ENCODE results near the gene PLA2G6. TPM values are rescaled to one million over a fixed set of nuclear protein-coding genes. Genes with fewer than 3 reads are reported as not detected.

PLA2G6 gene
- total and polyA plus RNA-seq, 8 donors, result 6.0 to 68.3 (median 25.8) TPM

GRCh38 chr22:38114484-38115398 is 66.9 kb downstream of the PLA2G6 start:
- intact Hi-C loops (cut with DNase I; ENCODE audit: low total_unique reads), result no loop called here
- Histone ChIP-seq H3K36me3 (peaks cover 0 to 29% (median 9%) of the 10 kb centered on the region in 4 donors), H3K27me3 (no peaks in the 10 kb centered on the region), H3K9me3 (no peaks in the 10 kb centered on the region), H3K4me3 (no peak overlapping the region), H3K27ac (no peak overlapping the region), H3K4me1 (peaks cover 9 to 34% (median 24%) of the 10 kb centered on the region in 4 donors)
- DNase-seq, result peak; percentile 90 to 93
- TF ChIP-seq POLR2AphosphoS5 (IDR thresholded peaks at IDR 0.05) (peak in 2 of 3 donors; percentile 5 to 65), EP300 (IDR thresholded peaks at IDR 0.05) (no peak), CTCF (IDR thresholded peaks at IDR 0.05) (peak in 5 of 7 experiments; percentile 75 to 92 (median 91))
- WGBS, 5 donors, result 39 to 57% (median 53%) methylated on average over 20 to 32 of the region's 32 CpGs

GRCh38 chr22:38112381-38112780 is 69.2 kb downstream of the PLA2G6 start:
- H3K9me3 ChIP-seq, result no peaks in the 10 kb centered on the region
- intact Hi-C loops (cut with DNase I; ENCODE audit: low total_unique reads), result no loop called here
- TF ChIP-seq POLR2A (IDR thresholded peaks at IDR 0.05), result no peak
- no peak for TF ChIP-seq EP300 (IDR thresholded peaks at IDR 0.05)
- TF ChIP-seq POLR2AphosphoS5 (IDR thresholded peaks at IDR 0.05), result no peak
- TF ChIP-seq CTCF (IDR thresholded peaks at IDR 0.05), result no peak
- no peaks in the 10 kb centered on the region for H3K27me3 ChIP-seq
- peaks cover 9 to 55% (median 37%) of the 10 kb centered on the region in 4 donors for H3K4me1 ChIP-seq
- no peak overlapping the region for H3K4me3 ChIP-seq
- peak overlapping the region in 2 of 5 donors; percentile 59 to 83 for H3K27ac ChIP-seq
- peaks cover 0 to 37% (median 9%) of the 10 kb centered on the region in 4 donors for H3K36me3 ChIP-seq
- WGBS, 5 donors, result 43 to 67% (median 55%) methylated on average over 5 to 22 of the region's 22 CpGs
- peak in 1 of 2 donors; percentile 49 for DNase-seq

GRCh38 chr22:38111925-38112355 is 69.7 kb downstream of the PLA2G6 start:
- peaks cover 9 to 57% (median 37%) of the 10 kb centered on the region in 4 donors for H3K4me1 ChIP-seq
- peak; percentile 42 to 53 for DNase-seq

More at GRCh38 chr22:38111925-38112355, 69.7 kb downstream of the PLA2G6 start:
- H3K27me3 ChIP-seq, result no peaks in the 10 kb centered on the region
- 32 to 74% (median 53%) methylated on average over 7 to 11 of the region's 11 CpGs for WGBS, 5 donors
- intact Hi-C loops (cut with DNase I; ENCODE audit: low total_unique reads), result no loop called here
- no peaks in the 10 kb centered on the region for H3K9me3 ChIP-seq
- no peak overlapping the region for H3K4me3 ChIP-seq
- peak overlapping the region in 2 of 5 donors; percentile 59 to 83 for H3K27ac ChIP-seq
- no peak for TF ChIP-seq POLR2AphosphoS5 (IDR thresholded peaks at IDR 0.05)
- TF ChIP-seq CTCF (IDR thresholded peaks at IDR 0.05), result no peak
- TF ChIP-seq POLR2A (IDR thresholded peaks at IDR 0.05), result no peak
- TF ChIP-seq EP300 (IDR thresholded peaks at IDR 0.05), result no peak
- peaks cover 0 to 37% (median 9%) of the 10 kb centered on the region in 4 donors for H3K36me3 ChIP-seq

All from stomach (tissue), 9 donors.